Type B pancreatic cell (in vitro differentiated cells): ENCODE measurements around the gene ADARB2. TPM values are rescaled to one million over a fixed set of nuclear protein-coding genes. Genes with fewer than 3 reads are reported as not detected.
"Not testable (repeated sequence)": the region's sequence is repeated elsewhere in the genome, so short reads cannot be mapped to it uniquely, and the experiment has no call there.

Experiments
- DNase-seq: peaks from one replicate; pipeline ENCODE4 v3.0.0; 2021; ENCODE audit warnings: mixed read lengths; ENCODE audit not compliant: unreplicated experiment; ENCODE audit errors: extremely low spot score
- H3K27ac Mint-ChIP-seq: 2 replicates; pipeline ENCODE4 v1.8.0; 2021; ENCODE audit warnings: mild to moderate bottlenecking, mixed read lengths
- H3K27me3 Mint-ChIP-seq: 2 replicates; pipeline ENCODE4 v1.8.0; 2021; ENCODE audit warnings: mixed read lengths
- H3K36me3 Mint-ChIP-seq: 2 replicates; pipeline ENCODE4 v1.8.0; 2021; ENCODE audit warnings: mixed read lengths
- H3K4me1 Mint-ChIP-seq: one replicate; pipeline ENCODE4 v1.8.0; 2021; ENCODE audit warnings: mixed read lengths; ENCODE audit not compliant: unreplicated experiment
- H3K4me3 Mint-ChIP-seq: 2 replicates; pipeline ENCODE4 v1.8.0; 2021; ENCODE audit warnings: mild to moderate bottlenecking, mixed read lengths
- H3K9me3 Mint-ChIP-seq: 2 replicates; pipeline ENCODE4 v1.8.0; 2021; ENCODE audit warnings: mixed read lengths
- CTCF ChIP-seq: fragments of 200-600 bp; sonication (generic); conservative IDR thresholded peaks from 2 replicates; pipeline ENCODE4 v1.5.0; 2021; ENCODE audit warnings: antibody characterized with exemption, mild to moderate bottlenecking
- total RNA-seq: library from RNA; stranded (reverse); gene quantifications from 2 replicates; pipeline ENCODE4 v1.2.1, GENCODE V29; 2021; ENCODE audit warnings: low replicate concordance

ADARB2 gene
- total RNA-seq, 1 donor from 2014 or later: 4.9 TPM

- Mint-ChIP-seq H3K9me3 (no peaks in the 10 kb centered on the region), H3K27ac (no peak overlapping the region), H3K4me3 (no peak overlapping the region), H3K27me3 (peaks cover 43% of the 10 kb centered on the region), H3K4me1 (no peaks in the 10 kb centered on the region), H3K36me3 (no peaks in the 10 kb centered on the region)
- TF ChIP-seq CTCF: no peak
- no peak for DNase-seq
These were observed 193.7 kb downstream of the ADARB2 start for GRCh38 chr10:1543596-1543995.

DNA sequence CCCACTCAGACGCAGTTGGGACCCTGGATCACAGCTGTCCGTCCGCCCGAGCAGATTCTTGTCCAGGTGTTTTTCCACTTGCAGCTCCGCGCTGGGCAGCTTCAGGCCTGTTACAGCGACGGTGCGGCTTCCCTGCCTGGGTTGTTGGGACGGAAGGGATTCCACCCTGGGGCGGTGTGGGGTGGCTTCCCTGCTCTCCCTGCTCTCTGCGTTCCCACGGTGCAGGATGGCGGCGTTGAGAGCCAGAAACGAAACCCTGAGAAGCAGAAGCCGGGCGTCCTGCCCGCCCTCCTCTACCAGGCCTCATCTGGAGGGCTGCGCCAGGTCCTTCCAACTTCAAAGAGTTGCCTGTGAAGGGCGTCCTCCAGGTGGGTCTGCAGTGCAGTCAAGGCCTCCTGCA, 194.4 kb downstream of the ADARB2 start:
- DNase-seq: no peak
- peaks cover 43% of the 10 kb centered on the region for H3K27me3 Mint-ChIP-seq
- no peaks in the 10 kb centered on the region for H3K36me3 Mint-ChIP-seq
- no peaks in the 10 kb centered on the region for H3K4me1 Mint-ChIP-seq
- no peak overlapping the region for H3K4me3 Mint-ChIP-seq
- no peak for TF ChIP-seq CTCF
- no peaks in the 10 kb centered on the region for H3K9me3 Mint-ChIP-seq
- no peak overlapping the region for H3K27ac Mint-ChIP-seq

- peaks cover 43% of the 10 kb centered on the region for H3K27me3 Mint-ChIP-seq
- no peak overlapping the region for H3K4me3 Mint-ChIP-seq
- TF ChIP-seq CTCF: no peak
- no peaks in the 10 kb centered on the region for H3K36me3 Mint-ChIP-seq
- no peak overlapping the region for H3K27ac Mint-ChIP-seq
- H3K4me1 Mint-ChIP-seq: peaks cover 4% of the 10 kb centered on the region
- DNase-seq: no peak
- no peaks in the 10 kb centered on the region for H3K9me3 Mint-ChIP-seq
These were observed 197.2 kb downstream of the ADARB2 start for GRCh38 chr10:1540144-1540543.

DNA sequence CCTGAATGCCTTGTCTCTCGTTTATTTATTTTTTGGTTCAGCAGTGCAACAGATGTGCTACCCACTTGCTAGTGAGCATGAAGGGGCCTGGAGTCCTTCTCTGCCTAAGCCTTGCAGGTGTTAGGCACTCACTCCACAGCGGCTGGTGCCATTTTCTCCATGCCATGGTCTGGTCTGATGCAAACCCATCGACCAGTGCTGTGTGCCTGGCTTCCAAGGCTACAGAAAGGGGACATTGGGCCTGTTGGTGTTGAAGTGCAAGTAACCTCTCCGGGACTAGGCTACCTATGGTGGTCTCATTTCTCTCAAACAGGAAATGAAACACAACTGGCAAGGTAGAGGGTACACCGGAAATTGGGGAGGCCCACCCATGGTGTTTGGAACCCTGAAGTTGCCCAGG, 198.1 kb downstream of the ADARB2 start:
- Mint-ChIP-seq H3K27ac (no peak overlapping the region), H3K4me3 (no peak overlapping the region), H3K4me1 (peaks cover 6% of the 10 kb centered on the region), H3K27me3 (peaks cover 42% of the 10 kb centered on the region), H3K36me3 (no peaks in the 10 kb centered on the region), H3K9me3 (no peaks in the 10 kb centered on the region)
- DNase-seq: no peak
- TF ChIP-seq CTCF: no peak

GRCh38 chr10:1538531-1539061, 198.7 kb downstream of the ADARB2 start:
- Mint-ChIP-seq H3K4me1 (peaks cover 6% of the 10 kb centered on the region), H3K9me3 (no peaks in the 10 kb centered on the region), H3K36me3 (no peaks in the 10 kb centered on the region), H3K4me3 (no peak overlapping the region), H3K27me3 (peaks cover 42% of the 10 kb centered on the region), H3K27ac (no peak overlapping the region)
- DNase-seq: no peak
- TF ChIP-seq CTCF: no peak

DNA sequence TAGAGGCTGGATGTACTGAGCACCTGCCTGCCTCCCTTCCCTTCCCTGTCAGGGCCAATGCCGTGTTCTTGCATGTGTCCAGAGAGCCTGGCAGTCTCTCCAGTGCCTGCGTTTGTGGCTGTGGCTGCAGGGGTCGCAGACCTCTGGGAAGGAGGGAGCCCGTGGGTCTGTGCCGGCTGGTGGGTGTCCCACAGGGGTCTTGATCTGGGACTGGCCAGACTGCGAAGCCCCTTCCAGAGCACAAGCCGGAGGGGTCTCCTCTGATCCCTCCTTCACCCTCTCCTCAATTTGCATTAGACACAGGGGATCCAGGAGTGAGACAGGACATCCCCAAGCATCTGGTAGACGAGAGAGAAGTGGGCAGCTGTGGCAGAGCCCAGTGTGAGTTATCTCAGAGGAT, 199.2 kb downstream of the ADARB2 start:
- Mint-ChIP-seq H3K36me3 (no peaks in the 10 kb centered on the region), H3K27me3 (peaks cover 37% of the 10 kb centered on the region), H3K27ac (no peak overlapping the region), H3K4me1 (peaks cover 6% of the 10 kb centered on the region), H3K9me3 (no peaks in the 10 kb centered on the region), H3K4me3 (no peak overlapping the region)
- no peak for TF ChIP-seq CTCF
- no peak for DNase-seq

DNA sequence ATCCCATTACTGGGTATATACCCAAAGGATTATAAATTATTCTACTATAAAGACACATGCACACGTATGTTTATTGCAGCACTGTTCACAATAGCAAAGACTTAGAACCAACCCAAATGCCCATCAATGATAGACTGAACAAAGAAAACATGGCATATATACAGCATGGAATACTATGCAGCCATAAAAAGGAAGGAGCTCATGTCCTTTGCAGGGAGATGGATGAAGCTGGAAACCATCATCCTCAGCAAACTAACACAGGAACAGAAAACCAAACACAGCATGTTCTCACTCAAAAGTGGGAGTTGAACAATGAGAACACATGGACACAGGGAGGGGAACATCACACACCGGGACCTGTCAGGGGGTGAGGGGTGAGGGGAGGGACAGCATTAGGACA, 199.9 kb downstream of the ADARB2 start:
- not testable (repeated sequence) for H3K27ac Mint-ChIP-seq, H3K4me1 Mint-ChIP-seq

More for the DNA sequence above, 199.9 kb downstream of the ADARB2 start:
- H3K9me3 Mint-ChIP-seq, DNase-seq, H3K36me3 Mint-ChIP-seq, H3K4me3 Mint-ChIP-seq: not testable (repeated sequence)
- peaks cover 38% of the 10 kb centered on the region for H3K27me3 Mint-ChIP-seq
